GM21529 (cell line): ENCODE data around the gene IL1R2.

Experiments used
- ATAC-seq: cut with Tn5 transposase; IDR thresholded peaks from one replicate; pipeline ENCODE4 v1.9.1; 2021; ENCODE audit not compliant: unreplicated experiment

The IL1R2 gene

GRCh38 chr2:101991721-101992145 lies at the start of gene IL1R2:
IL1R2 (plus strand) TSS chr2:101991960; CDS start chr2:102008576, 16,616 bp downstream.
- no peak for ATAC-seq

GRCh38 chr2:101942851-101943250 lies 48.9 kb upstream of the IL1R2 start:
- ATAC-seq: no peak

- no peak for ATAC-seq
Measured at GRCh38 chr2:101946372-101947039, 45.3 kb upstream of the IL1R2 start.

GRCh38 chr2:101947374-101947773 lies 44.4 kb upstream of the IL1R2 start:
- no peak for ATAC-seq

GRCh38 chr2:101948625-101949155 lies 43.1 kb upstream of the IL1R2 start:
- no peak for ATAC-seq

GRCh38 chr2:101949304-101949703 lies 42.5 kb upstream of the IL1R2 start:
- no peak for ATAC-seq

- ATAC-seq: no peak
Measured at GRCh38 chr2:101951296-101951695, 40.5 kb upstream of the IL1R2 start.

GRCh38 chr2:101952551-101952950 lies 39.2 kb upstream of the IL1R2 start:
- no peak for ATAC-seq

- ATAC-seq: no peak
Measured at GRCh38 chr2:101956465-101957438, 35.0 kb upstream of the IL1R2 start.

GRCh38 chr2:101958061-101958460 lies 33.7 kb upstream of the IL1R2 start:
- ATAC-seq: no peak

- no peak for ATAC-seq
Measured at GRCh38 chr2:101960819-101961337, 30.9 kb upstream of the IL1R2 start.

GRCh38 chr2:101961338-101962191 lies 30.2 kb upstream of the IL1R2 start:
- no peak for ATAC-seq

GRCh38 chr2:101962309-101962708 lies 29.5 kb upstream of the IL1R2 start:
- no peak for ATAC-seq

GRCh38 chr2:101963198-101963597 lies 28.6 kb upstream of the IL1R2 start:
- no peak for ATAC-seq

GRCh38 chr2:101967826-101968513 lies 23.8 kb upstream of the IL1R2 start:
- ATAC-seq: no peak

GRCh38 chr2:101969723-101970122 lies 22.0 kb upstream of the IL1R2 start:
- ATAC-seq: no peak

GRCh38 chr2:101970901-101971300 lies 20.9 kb upstream of the IL1R2 start:
- no peak for ATAC-seq

- ATAC-seq: no peak
Measured at GRCh38 chr2:101971836-101972235, 19.9 kb upstream of the IL1R2 start.

- ATAC-seq: no peak
Measured at GRCh38 chr2:101972621-101973434, 18.9 kb upstream of the IL1R2 start.
